Activated naive CD4-positive, alpha-beta T cell treated with anti-CD3 and anti-CD28 coated beads, Interleukin-2, amount 50 U/mL, for 72 hours (primary cell): ENCODE results near the gene EFEMP1. TPM values are rescaled to one million over a fixed set of nuclear protein-coding genes. Genes with fewer than 3 reads are reported as not detected.

Experiments
- ATAC-seq, 2 donors: fragments of 150-1000 bp; cut with Tn5 transposase; 2 replicates each; pipeline ENCODE4 v1.10.0; 2021; ENCODE audit warnings: mild to moderate bottlenecking in 2 of 2, moderate library complexity in 2 of 2
- DNase-seq, 2 donors: peaks; one replicate each; pipeline ENCODE4 v3.0.0; 2021 to 2022; ENCODE audit warnings: low spot score in 2 of 2
- H3K27ac Mint-ChIP-seq, 2 donors: one replicate each; pipeline ENCODE4 v1.8.0; 2022; ENCODE audit warnings: mild to moderate bottlenecking in 2 of 2, mixed read lengths in 2 of 2
- H3K36me3 Mint-ChIP-seq, 2 donors: one replicate each; pipeline ENCODE4 v1.8.0; 2022; ENCODE audit warnings: mixed read lengths in 2 of 2
- H3K9me3 Mint-ChIP-seq, 2 donors: one replicate each; pipeline ENCODE4 v1.8.0; 2022; ENCODE audit warnings: mixed read lengths in 2 of 2
- total RNA-seq, 2 donors: library from RNA; stranded (reverse); gene quantifications; one replicate each; pipeline ENCODE4 v1.2.3, GENCODE V29; 2022

EFEMP1 gene
- total RNA-seq, 2 donors from 2014 or later, result not detected

GRCh38 chr2:55948176-55948923 lies 24.8 kb upstream of the EFEMP1 start:
- no peak for DNase-seq
- Mint-ChIP-seq H3K36me3 (no peaks in the 10 kb centered on the region), H3K27ac (no peak overlapping the region), H3K9me3 (peaks cover 4 to 9% of the 10 kb centered on the region in 2 donors)
- ATAC-seq, result no peak

- DNase-seq, result no peak
- ATAC-seq, result no peak
- H3K9me3 Mint-ChIP-seq, result peaks cover 4 to 9% of the 10 kb centered on the region in 2 donors
- no peak overlapping the region for H3K27ac Mint-ChIP-seq
- no peaks in the 10 kb centered on the region for H3K36me3 Mint-ChIP-seq
Observed at GRCh38 chr2:55947752-55948151, 24.2 kb upstream of the EFEMP1 start.

GRCh38 chr2:55946793-55947192 lies 23.2 kb upstream of the EFEMP1 start:
- Mint-ChIP-seq H3K9me3 (peaks cover 4 to 9% of the 10 kb centered on the region in 2 donors), H3K36me3 (no peaks in the 10 kb centered on the region), H3K27ac (no peak overlapping the region)
- ATAC-seq (no peak), DNase-seq (no peak)

GRCh38 chr2:55943466-55943865 lies 19.9 kb upstream of the EFEMP1 start:
- ATAC-seq, result no peak
- Mint-ChIP-seq H3K9me3 (peaks cover 4 to 9% of the 10 kb centered on the region in 2 donors), H3K27ac (no peak overlapping the region), H3K36me3 (no peaks in the 10 kb centered on the region)
- no peak for DNase-seq

- ATAC-seq (no peak), DNase-seq (no peak)
- Mint-ChIP-seq H3K36me3 (no peaks in the 10 kb centered on the region), H3K27ac (no peak overlapping the region), H3K9me3 (peaks cover 0 to 9% of the 10 kb centered on the region in 2 donors)
Observed at GRCh38 chr2:55936351-55936750, 12.8 kb upstream of the EFEMP1 start.

- Mint-ChIP-seq H3K36me3 (no peaks in the 10 kb centered on the region), H3K27ac (no peak overlapping the region), H3K9me3 (peaks cover 0 to 9% of the 10 kb centered on the region in 2 donors)
- DNase-seq (no peak), ATAC-seq (no peak)
Observed at GRCh38 chr2:55934337-55934736, 10.8 kb upstream of the EFEMP1 start.

GRCh38 chr2:55932843-55933242 lies 9.3 kb upstream of the EFEMP1 start:
- H3K9me3 Mint-ChIP-seq, result peaks cover 0 to 9% of the 10 kb centered on the region in 2 donors
- H3K27ac Mint-ChIP-seq, result no peak overlapping the region
- DNase-seq, result no peak
- no peak for ATAC-seq
- H3K36me3 Mint-ChIP-seq, result no peaks in the 10 kb centered on the region

GRCh38 chr2:55931281-55931680 lies 7.7 kb upstream of the EFEMP1 start:
- H3K27ac Mint-ChIP-seq, result no peak overlapping the region
- H3K9me3 Mint-ChIP-seq, result peaks cover 4 to 9% of the 10 kb centered on the region in 2 donors
- no peak for DNase-seq
- no peak for ATAC-seq
- H3K36me3 Mint-ChIP-seq, result no peaks in the 10 kb centered on the region

- no peak for ATAC-seq
- no peaks in the 10 kb centered on the region for H3K36me3 Mint-ChIP-seq
- no peak for DNase-seq
Observed at GRCh38 chr2:55929476-55929875, 5.9 kb upstream of the EFEMP1 start.

GRCh38 chr2:55926974-55927373 lies 3.4 kb upstream of the EFEMP1 start:
- Mint-ChIP-seq H3K9me3 (peaks cover 0 to 4% of the 10 kb centered on the region in 2 donors), H3K36me3 (no peaks in the 10 kb centered on the region), H3K27ac (no peak overlapping the region)
- no peak for DNase-seq
- no peak for ATAC-seq

More at GRCh38 chr2:55929476-55929875, 5.9 kb upstream of the EFEMP1 start:
- H3K9me3 Mint-ChIP-seq, result peaks cover 4 to 5% of the 10 kb centered on the region in 2 donors
- no peak overlapping the region for H3K27ac Mint-ChIP-seq

GRCh38 chr2:55926246-55926645 lies 2.7 kb upstream of the EFEMP1 start:
- ATAC-seq, result no peak
- Mint-ChIP-seq H3K36me3 (no peaks in the 10 kb centered on the region), H3K9me3 (peaks cover 0 to 4% of the 10 kb centered on the region in 2 donors), H3K27ac (no peak overlapping the region)
- no peak for DNase-seq

- ATAC-seq, result no peak
- Mint-ChIP-seq H3K9me3 (peaks cover 0 to 4% of the 10 kb centered on the region in 2 donors), H3K27ac (no peak overlapping the region), H3K36me3 (no peaks in the 10 kb centered on the region)
- DNase-seq, result no peak
Observed at GRCh38 chr2:55923982-55924321, 370 bp upstream of the EFEMP1 start.

GRCh38 chr2:55922291-55922907 lies 1.2 kb downstream of the EFEMP1 start:
- Mint-ChIP-seq H3K36me3 (no peaks in the 10 kb centered on the region), H3K9me3 (peaks cover 0 to 4% of the 10 kb centered on the region in 2 donors), H3K27ac (no peak overlapping the region)
- ATAC-seq (no peak), DNase-seq (no peak)

GRCh38 chr2:55919574-55919973 lies 4.0 kb downstream of the EFEMP1 start:
- DNase-seq (no peak), ATAC-seq (no peak)
- Mint-ChIP-seq H3K27ac (no peak overlapping the region), H3K36me3 (no peaks in the 10 kb centered on the region), H3K9me3 (peaks cover 0 to 3% of the 10 kb centered on the region in 2 donors)

- ATAC-seq, result no peak
- DNase-seq, result no peak
- H3K27ac Mint-ChIP-seq, result no peak overlapping the region
- H3K36me3 Mint-ChIP-seq, result no peaks in the 10 kb centered on the region
- H3K9me3 Mint-ChIP-seq, result peaks cover 0 to 3% of the 10 kb centered on the region in 2 donors
Observed at GRCh38 chr2:55918856-55919255, 4.7 kb downstream of the EFEMP1 start.

GRCh38 chr2:55917713-55918390 lies 5.7 kb downstream of the EFEMP1 start:
- no peak overlapping the region for H3K27ac Mint-ChIP-seq
- no peak for DNase-seq
- no peak for ATAC-seq
- H3K36me3 Mint-ChIP-seq, result no peaks in the 10 kb centered on the region
- peaks cover 0 to 3% of the 10 kb centered on the region in 2 donors for H3K9me3 Mint-ChIP-seq

- ATAC-seq (no peak), DNase-seq (no peak)
- H3K9me3 Mint-ChIP-seq, result peaks cover 0 to 3% of the 10 kb centered on the region in 2 donors
- no peaks in the 10 kb centered on the region for H3K36me3 Mint-ChIP-seq
- H3K27ac Mint-ChIP-seq, result no peak overlapping the region
Observed at GRCh38 chr2:55917117-55917516, 6.5 kb downstream of the EFEMP1 start.
